ENCODE results near the gene LUC7L2. TPM values are rescaled to one million over a fixed set of nuclear protein-coding genes. Genes with fewer than 3 reads are reported as not detected.
A peak's percentile ranks its signal among the peaks of the same experiment; 100 is the strongest.

LUC7L2 gene
- total RNA-seq (2021): 111 and 149 TPM in 2 replicates
- Bru-seq, nascent RNA: percentile 92 among the genes with signal in this experiment
- BruChase-seq, experiment 1, labeled RNA remaining after a 2-hour chase: percentile 97 among the genes with signal in this experiment
- percentile 99 among the genes with signal in this experiment for BruChase-seq, experiment 2, labeled RNA remaining after a 6-hour chase
- long read RNA-seq, transcript LUC7L2-202 (10 exons, 2,645 nt): major isoform, 228 of 313 reads
- long read RNA-seq, partial matches to known transcripts: 59 of 313 reads
- long read RNA-seq, other reads (novel, unspliced or antisense): 25 of 313 reads

DNA sequence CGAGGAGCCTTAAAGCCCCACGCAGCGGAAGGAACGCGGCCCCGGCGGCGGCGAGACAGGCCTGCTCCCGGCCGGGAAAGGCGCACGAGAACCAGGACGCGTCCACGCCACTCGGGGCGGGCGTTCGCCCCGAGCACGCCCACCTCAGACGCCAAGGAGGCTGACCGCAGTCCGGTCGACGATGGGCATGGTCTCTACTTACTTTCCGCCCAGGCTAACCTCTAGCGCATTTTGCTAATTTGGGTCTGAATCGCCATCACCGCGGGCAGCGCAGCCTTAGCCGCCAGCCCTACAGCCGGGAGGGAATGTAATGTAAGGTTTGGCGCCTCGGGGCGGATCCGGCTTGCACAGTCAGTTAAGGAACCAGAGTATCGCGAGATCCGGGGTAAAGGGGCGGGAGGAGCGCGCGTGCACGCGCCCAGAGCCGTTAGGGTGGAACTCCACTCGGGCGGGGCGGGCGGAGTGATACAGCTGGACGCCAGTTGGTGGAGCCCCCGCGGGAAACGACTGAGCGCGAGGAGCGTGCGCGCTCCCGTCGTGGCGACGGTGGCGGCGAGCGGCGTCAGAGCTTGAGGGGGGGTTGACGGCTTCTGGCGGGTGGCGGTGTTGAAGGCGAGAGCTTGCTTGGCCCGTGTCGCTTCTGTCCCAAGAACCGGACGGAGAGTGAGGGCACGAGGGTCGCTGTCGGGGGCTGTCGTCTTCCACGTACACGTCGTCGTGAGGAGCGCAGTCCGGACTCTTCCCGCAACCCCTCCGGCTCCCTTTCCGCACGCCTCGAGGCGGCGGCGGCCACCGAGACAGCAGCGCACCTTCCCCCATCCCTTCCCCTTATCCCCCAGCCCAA is at the start of gene LUC7L2:
Gene LUC7L2, plus strand, starts transcription at position 529 of the 844 bp plus-strand sequence. CDS start 368 bp downstream, outside the sequence.
- intact Hi-C loops (cut with micrococcal nuclease; ENCODE audit: unreplicated experiment): loop anchor here (1.0 kb wide), 2 partner anchors 18 to 250 kb away; partner anchors contain the start of genes FMC1 and ZC3HAV1
- Histone ChIP-seq H3K4me3 (peak within 1 kb of the TSS; percentile 89), H3K79me2 (ENCODE audit: low read depth) (peaks cover 69% of the 10 kb centered on the region), H2AFZ (peak within 1 kb of the TSS; percentile 86), H4K20me1 (ENCODE audit: insufficient read depth) (peaks cover 42% of the 10 kb centered on the region), H3K27ac (peak within 1 kb of the TSS; percentile 97), H3K27me3 (ENCODE audit: insufficient read depth, low read depth) (no peaks in the 10 kb centered on the region), H3K36me3 (ENCODE audit: low read depth) (peaks cover 9% of the 10 kb centered on the region), H3F3A (ENCODE audit: insufficient read depth, low read depth) (peaks cover 45% of the 10 kb centered on the region), H3K4me1 (replicated peaks; ENCODE audit: insufficient read depth) (peaks cover 27% of the 10 kb centered on the region), H3K9me2 (ENCODE audit: insufficient read depth) (no peaks in the 10 kb centered on the region), H3K9me3 (ENCODE audit: insufficient read depth, low read depth) (no peaks in the 10 kb centered on the region), H3K4me2 (peak within 1 kb of the TSS; percentile 85)
- BruUV-seq (replicated peaks): no TSS peak
- peak; percentile 97 to 100 for DNase-seq
- ChIA-PET CTCF (interaction anchor here (0.7 kb wide), 2 partner anchors 78 to 121 kb away, joined by 6 to 7 read pairs; no protein-coding TSS in a partner anchor), POLR2A (ENCODE audit: unreplicated experiment) (interaction anchor here (0.6 to 0.9 kb wide), 6 partner anchors 19 to 1248 kb away, joined by 3 to 12 read pairs (median 4); no protein-coding TSS in a partner anchor)
- TF ChIP-seq, protein P1, sequence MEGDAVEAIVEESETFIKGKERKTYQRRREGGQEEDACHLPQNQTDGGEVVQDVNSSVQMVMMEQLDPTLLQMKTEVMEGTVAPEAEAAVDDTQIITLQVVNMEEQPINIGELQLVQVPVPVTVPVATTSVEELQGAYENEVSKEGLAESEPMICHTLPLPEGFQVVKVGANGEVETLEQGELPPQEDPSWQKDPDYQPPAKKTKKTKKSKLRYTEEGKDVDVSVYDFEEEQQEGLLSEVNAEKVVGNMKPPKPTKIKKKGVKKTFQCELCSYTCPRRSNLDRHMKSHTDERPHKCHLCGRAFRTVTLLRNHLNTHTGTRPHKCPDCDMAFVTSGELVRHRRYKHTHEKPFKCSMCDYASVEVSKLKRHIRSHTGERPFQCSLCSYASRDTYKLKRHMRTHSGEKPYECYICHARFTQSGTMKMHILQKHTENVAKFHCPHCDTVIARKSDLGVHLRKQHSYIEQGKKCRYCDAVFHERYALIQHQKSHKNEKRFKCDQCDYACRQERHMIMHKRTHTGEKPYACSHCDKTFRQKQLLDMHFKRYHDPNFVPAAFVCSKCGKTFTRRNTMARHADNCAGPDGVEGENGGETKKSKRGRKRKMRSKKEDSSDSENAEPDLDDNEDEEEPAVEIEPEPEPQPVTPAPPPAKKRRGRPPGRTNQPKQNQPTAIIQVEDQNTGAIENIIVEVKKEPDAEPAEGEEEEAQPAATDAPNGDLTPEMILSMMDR (conservative IDR thresholded peaks at IDR 0.05): peak; percentile 4; the same call in 1 of the 2 replicates
- no peak for TF ChIP-seq EZH2 (IDR thresholded peaks at IDR 0.05; ENCODE audit: low read depth)

GRCh38 chr7:139317939-139318505 is 41.7 kb upstream of the LUC7L2 start:
- CTCF ChIA-PET: no interaction called here
- no peaks in the 10 kb centered on the region for H3K9me3 ChIP-seq (ENCODE audit: insufficient read depth, low read depth)

More at GRCh38 chr7:139317939-139318505, 41.7 kb upstream of the LUC7L2 start:
- intact Hi-C loops (cut with micrococcal nuclease; ENCODE audit: unreplicated experiment): no loop called here
- no peak for TF ChIP-seq EZH2 (IDR thresholded peaks at IDR 0.05; ENCODE audit: low read depth)
- TF ChIP-seq, protein P1 (conservative IDR thresholded peaks at IDR 0.05): no peak
- H3F3A ChIP-seq (ENCODE audit: insufficient read depth, low read depth): no peaks in the 10 kb centered on the region; the same call in 1 of the 2 replicates
- H3K27me3 ChIP-seq (ENCODE audit: insufficient read depth, low read depth): no peaks in the 10 kb centered on the region
- DNase-seq: no peak
- H3K4me2 ChIP-seq: no peak overlapping the region
- H3K79me2 ChIP-seq (ENCODE audit: low read depth): peaks cover 5% of the 10 kb centered on the region; the same call in 1 of the 2 replicates
- no peaks in the 10 kb centered on the region for H3K9me2 ChIP-seq (ENCODE audit: insufficient read depth)
- H2AFZ ChIP-seq: no peak overlapping the region
- H3K4me1 ChIP-seq (replicated peaks; ENCODE audit: insufficient read depth): no peaks in the 10 kb centered on the region
- BruUV-seq (replicated peaks): no TSS peak
- H3K4me3 ChIP-seq: no peak overlapping the region
- H3K36me3 ChIP-seq (ENCODE audit: low read depth): no peaks in the 10 kb centered on the region
- H4K20me1 ChIP-seq (ENCODE audit: insufficient read depth): peaks cover 4% of the 10 kb centered on the region
- POLR2A ChIA-PET (ENCODE audit: unreplicated experiment): no interaction called here
- no peak overlapping the region for H3K27ac ChIP-seq
